ENCODE data around the gene FGFR2. TPM values are rescaled to one million over a fixed set of nuclear protein-coding genes. Genes with fewer than 3 reads are reported as not detected.
A peak's percentile ranks its signal among the peaks of the same experiment; 100 is the strongest.

FGFR2 gene
- total and polyA plus RNA-seq, 11 donors, result 0.13 to 4.1 (median 0.35) TPM; not detected in 1

DNA sequence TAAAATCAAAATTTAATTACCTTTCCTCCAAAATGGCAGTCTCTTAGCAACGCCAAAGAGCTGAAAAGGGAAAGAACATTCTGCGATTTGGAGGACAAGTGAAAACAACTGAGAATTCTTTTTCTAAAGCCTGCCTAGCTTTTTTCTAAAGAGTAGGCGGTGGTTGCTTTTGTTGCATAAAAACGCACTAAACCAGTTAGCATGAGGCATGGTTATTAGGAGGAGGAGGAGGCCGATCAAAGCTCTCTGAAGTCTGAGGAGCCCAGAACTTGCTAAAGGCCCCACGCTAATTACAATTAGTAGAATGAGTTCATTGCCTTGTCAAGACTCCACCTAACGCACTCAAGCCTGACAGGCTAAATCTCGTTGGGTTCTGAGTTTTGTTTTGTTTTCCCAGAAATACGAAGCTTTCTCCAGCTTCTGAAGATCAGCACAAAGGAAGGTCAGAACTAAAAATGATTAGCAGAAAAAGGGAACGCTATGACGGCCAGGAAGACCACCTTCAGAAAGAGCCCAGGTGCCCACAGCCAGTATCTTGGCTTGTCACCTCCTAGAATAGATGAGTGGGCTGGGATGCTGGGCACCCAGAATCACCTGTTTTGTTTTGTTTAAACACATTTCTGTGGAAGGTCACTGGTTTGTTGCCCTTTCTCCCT, 72.0 kb downstream of the FGFR2 start:
- Histone ChIP-seq H3K9me3 (no peaks in the 10 kb centered on the region), H3K4me3 (no peak overlapping the region), H3K4me1 (peaks cover 0 to 5% (median 0%) of the 10 kb centered on the region in 12 donors), H3K27me3 (peaks cover 0 to 4% (median 0%) of the 10 kb centered on the region in 9 donors), H3K27ac (peak overlapping the region in 1 of 12 donors; percentile 57), H3K36me3 (no peaks in the 10 kb centered on the region)
- WGBS, 4 donors, result 87 to 91% (median 89%) methylated on average over 11 of the region's 11 CpGs
- DNase-seq, result no peak
- TF ChIP-seq, protein P1, sequence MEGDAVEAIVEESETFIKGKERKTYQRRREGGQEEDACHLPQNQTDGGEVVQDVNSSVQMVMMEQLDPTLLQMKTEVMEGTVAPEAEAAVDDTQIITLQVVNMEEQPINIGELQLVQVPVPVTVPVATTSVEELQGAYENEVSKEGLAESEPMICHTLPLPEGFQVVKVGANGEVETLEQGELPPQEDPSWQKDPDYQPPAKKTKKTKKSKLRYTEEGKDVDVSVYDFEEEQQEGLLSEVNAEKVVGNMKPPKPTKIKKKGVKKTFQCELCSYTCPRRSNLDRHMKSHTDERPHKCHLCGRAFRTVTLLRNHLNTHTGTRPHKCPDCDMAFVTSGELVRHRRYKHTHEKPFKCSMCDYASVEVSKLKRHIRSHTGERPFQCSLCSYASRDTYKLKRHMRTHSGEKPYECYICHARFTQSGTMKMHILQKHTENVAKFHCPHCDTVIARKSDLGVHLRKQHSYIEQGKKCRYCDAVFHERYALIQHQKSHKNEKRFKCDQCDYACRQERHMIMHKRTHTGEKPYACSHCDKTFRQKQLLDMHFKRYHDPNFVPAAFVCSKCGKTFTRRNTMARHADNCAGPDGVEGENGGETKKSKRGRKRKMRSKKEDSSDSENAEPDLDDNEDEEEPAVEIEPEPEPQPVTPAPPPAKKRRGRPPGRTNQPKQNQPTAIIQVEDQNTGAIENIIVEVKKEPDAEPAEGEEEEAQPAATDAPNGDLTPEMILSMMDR (IDR thresholded peaks at IDR 0.05), result no peak
- TF ChIP-seq POLR2A (IDR thresholded peaks at IDR 0.05), result no peak
- no peak for ATAC-seq
- intact Hi-C loops (cut with DNase I), result no loop called here

DNA sequence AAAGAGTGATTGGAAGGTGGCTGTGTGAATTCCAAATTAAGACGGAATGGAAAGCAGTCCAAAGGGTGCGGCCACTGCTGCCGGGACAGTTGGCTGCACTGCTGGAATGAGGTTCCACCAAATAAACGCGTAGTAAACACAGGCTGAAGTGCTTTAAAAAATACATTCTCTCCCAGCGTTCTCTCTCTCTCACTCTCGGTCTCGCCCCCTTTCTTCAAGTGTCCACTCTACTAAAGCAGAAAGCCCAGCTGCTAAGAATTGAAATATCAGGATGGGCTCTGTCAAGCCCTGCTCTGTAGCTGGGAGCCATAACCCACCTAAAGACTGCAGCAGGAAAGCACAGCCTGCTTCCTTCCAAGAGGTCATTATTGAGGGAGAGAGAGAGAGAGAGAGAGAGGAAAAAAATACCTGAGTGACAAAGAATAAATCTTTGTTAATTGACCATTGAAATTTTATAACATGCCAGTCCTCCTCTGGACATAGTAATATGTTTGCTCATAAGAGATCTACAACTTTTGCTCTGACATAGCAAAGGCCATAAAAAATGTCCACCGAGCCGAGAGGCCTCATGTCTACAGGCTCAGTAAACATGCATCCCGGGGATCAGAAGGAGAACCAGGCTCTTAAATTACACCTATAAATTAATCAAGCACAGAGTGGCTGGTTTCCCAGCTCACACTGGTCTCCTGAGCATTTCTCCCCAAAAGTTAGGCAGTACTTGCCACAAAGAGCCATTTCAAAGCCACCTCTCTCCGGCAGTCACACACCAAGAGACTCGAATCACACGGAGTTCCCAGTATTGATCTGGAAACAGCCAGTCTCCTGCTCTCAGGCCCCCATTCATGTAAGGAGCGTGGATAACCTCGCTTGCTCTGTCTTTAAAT, 72.8 kb downstream of the FGFR2 start:
- peak overlapping the region in 1 of 12 donors; percentile 57 for H3K27ac ChIP-seq
- H3K36me3 ChIP-seq, result no peaks in the 10 kb centered on the region
- intact Hi-C loops (cut with DNase I), result no loop called here
- no peak overlapping the region for H3K4me3 ChIP-seq
- peaks cover 0 to 4% (median 0%) of the 10 kb centered on the region in 9 donors for H3K27me3 ChIP-seq
- no peak for TF ChIP-seq POLR2A (IDR thresholded peaks at IDR 0.05)
- TF ChIP-seq, protein P1 (IDR thresholded peaks at IDR 0.05), result peak in 1 of 12 donors; percentile 6
- no peak for DNase-seq
- WGBS, 4 donors, result 78 to 85% (median 81%) methylated on average over 16 of the region's 16 CpGs
- H3K9me3 ChIP-seq, result no peaks in the 10 kb centered on the region
- peak in 1 of 4 donors; percentile 11 for ATAC-seq
- peaks cover 0 to 5% (median 0%) of the 10 kb centered on the region in 12 donors for H3K4me1 ChIP-seq

DNA sequence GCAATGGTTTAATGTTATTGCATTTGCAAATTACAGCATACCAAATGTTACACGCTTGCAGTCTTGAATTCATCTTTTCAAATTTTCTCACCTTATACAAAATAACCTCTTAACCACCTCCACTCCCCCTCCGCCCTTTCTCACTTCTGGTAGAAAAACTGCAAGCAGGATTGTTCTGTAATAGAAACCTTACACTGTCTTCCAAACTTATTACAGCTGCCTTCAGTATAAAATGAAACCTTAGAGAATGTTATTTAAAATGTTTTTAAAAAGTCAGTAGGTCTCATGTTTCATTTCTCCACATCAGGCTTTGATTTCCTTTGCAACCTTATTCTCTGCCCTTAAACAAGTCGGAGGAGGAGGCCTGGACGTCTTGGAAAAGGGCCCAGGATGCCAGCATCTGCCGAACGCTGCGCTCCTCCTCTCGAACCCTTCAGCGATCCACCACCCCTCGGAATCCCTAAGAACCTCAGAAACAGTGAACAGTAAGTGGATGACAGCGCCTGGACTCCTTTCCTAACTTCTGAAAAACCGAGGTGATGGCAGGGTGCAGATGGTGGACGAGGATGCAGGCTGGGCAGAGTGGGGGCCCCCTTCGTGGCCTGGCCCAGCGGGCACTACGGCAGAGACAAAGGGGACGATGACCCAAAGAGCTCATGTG, 74.0 kb downstream of the FGFR2 start:
- no peak overlapping the region for H3K4me3 ChIP-seq
- 80 to 88% (median 83%) methylated on average over 17 of the region's 17 CpGs for WGBS, 4 donors
- intact Hi-C loops (cut with DNase I), result no loop called here
- no peaks in the 10 kb centered on the region for H3K36me3 ChIP-seq
- peaks cover 0 to 5% (median 0%) of the 10 kb centered on the region in 12 donors for H3K4me1 ChIP-seq
- peak overlapping the region in 1 of 12 donors; percentile 57 for H3K27ac ChIP-seq
- H3K9me3 ChIP-seq, result no peaks in the 10 kb centered on the region
- ATAC-seq, result no peak
- H3K27me3 ChIP-seq, result peaks cover 0 to 4% (median 0%) of the 10 kb centered on the region in 9 donors
- no peak for TF ChIP-seq POLR2A (IDR thresholded peaks at IDR 0.05)
- TF ChIP-seq, protein P1 (IDR thresholded peaks at IDR 0.05), result no peak
- DNase-seq, result no peak

Data from heart left ventricle (tissue), 16 donors.